K562 (cell line): ENCODE measurements around the gene EPHB6. TPM values are rescaled to one million over a fixed set of nuclear protein-coding genes. Genes with fewer than 3 reads are reported as not detected.

Source experiments
- ATAC-seq: fragments of 200-7000 bp; cut with Tn5 transposase; 3 replicates; pipeline ENCODE4 v1.9.1; 2020; ENCODE audit warnings: moderate library complexity
- BruUV-seq: library from RNA; stranded (reverse); fragments of 400-500 nt; replicated peaks from 2 replicates; lab custom pipeline; 2021; lab: Mats Ljungman, UMichigan
- CTCF ChIA-PET: fragments of 300-600 bp; formaldehyde crosslinking; extraction: SDS; loops from one replicate; lab custom pipeline; 2021; ENCODE audit warnings: low intra/inter-chr PET ratio; lab: Yijun Ruan, JAX
- POLR2A ChIA-PET: fragments of 300-600, 350-650 bp; sonication (Branson Sonifier 250); formaldehyde crosslinking; extraction: SDS; loops from one replicate; lab custom pipeline; 2021; ENCODE audit warnings: antibody characterized with exemption, inconsistent platforms; lab: Yijun Ruan, JAX
- DNase-seq, 4 experiments: peaks; one replicate each; pipeline versions ENCODE4 v3.0.0 to v3.0.0-alpha.2; 2011 to 2018; ENCODE audit warnings: low spot score in 3 of 4, mixed read lengths in 3 of 4; ENCODE audit errors: extremely low read depth in 1 of 4
- FAIRE-seq: peaks from 2 replicates; lab custom pipeline; 2011; peaks lifted over from hg19 to GRCh38; lab: Jason Lieb, UNC
- H2AFZ ChIP-seq: 2 replicates; pipeline ENCODE4 v1.6.0; 2011; ENCODE audit warnings: low read depth, low read length, control low read depth, inconsistent platforms
- H3K27ac ChIP-seq: fragments of 200-600 bp; 3 replicates; pipeline ENCODE4 v1.8.0; 2011; ENCODE audit warnings: low read depth, mild to moderate bottlenecking, control low read depth, inconsistent platforms, low read length, moderate library complexity, mixed read lengths; ENCODE audit errors: extremely low read depth
- H3K27me3 ChIP-seq, 2 experiments: fragments of 300-600 bp in 1 of 2; 2 replicates in 1 of 2; 3 replicates in 1 of 2; pipeline versions ENCODE4 v1.6.0 to v1.8.0; 2011; ENCODE audit warnings: inconsistent platforms in 2 of 2, low read length in 2 of 2, mild to moderate bottlenecking in 1 of 2, mixed read lengths in 1 of 2, moderate library complexity in 1 of 2; ENCODE audit not compliant: control insufficient read depth in 2 of 2, insufficient read depth in 2 of 2
- H3K36me3 ChIP-seq: fragments of 300-600 bp; 3 replicates; pipeline ENCODE4 v1.8.0; 2011; ENCODE audit warnings: mild to moderate bottlenecking, low read length, inconsistent platforms; ENCODE audit not compliant: control insufficient read depth, insufficient read depth
- H3K4me1 ChIP-seq, 2 experiments: fragments of 200-600 bp in 1 of 2; replicated peaks in 1 of 2; 2 replicates in 1 of 2; 3 replicates in 1 of 2; pipeline versions ENCODE4 v1.5.1 to v1.8.0; 2011; ENCODE audit warnings: inconsistent platforms in 2 of 2, low read length in 2 of 2, mild to moderate bottlenecking in 1 of 2, mixed read lengths in 1 of 2, moderate library complexity in 1 of 2; ENCODE audit not compliant: control insufficient read depth in 2 of 2, insufficient read depth in 2 of 2
- H3K4me2 ChIP-seq: 2 replicates; pipeline ENCODE4 v1.6.1; 2011; ENCODE audit warnings: low read length, control low read depth, inconsistent platforms, mixed read lengths; ENCODE audit not compliant: insufficient read depth
- H3K4me3 ChIP-seq: fragments of 200-600 bp; sonication (generic), shearing (Covaris generic); 2 replicates; pipeline ENCODE4 v1.5.1; 2016; ENCODE audit warnings: control low read depth, inconsistent platforms
- H3K79me2 ChIP-seq: fragments of 200-600 bp; 3 replicates; pipeline ENCODE4 v1.8.0; 2011; ENCODE audit warnings: low read length, inconsistent platforms; ENCODE audit not compliant: control insufficient read depth, insufficient read depth
- H3K9ac ChIP-seq, 2 experiments: 2 replicates each; pipeline versions ENCODE4 v1.6.0 to v1.6.1; 2011; ENCODE audit warnings: low read depth in 2 of 2, low read length in 2 of 2, control low read depth in 1 of 2, inconsistent platforms in 1 of 2, mild to moderate bottlenecking in 1 of 2, mixed read lengths in 1 of 2; ENCODE audit not compliant: insufficient read depth in 1 of 2
- H3K9me1 ChIP-seq: one replicate; pipeline ENCODE4 v1.6.0; 2011; ENCODE audit warnings: inconsistent platforms, mild to moderate bottlenecking, low read length, moderate library complexity; ENCODE audit not compliant: control insufficient read depth, insufficient read depth
- H3K9me3 ChIP-seq: replicated peaks from 2 replicates; pipeline ENCODE4 v1.5.1; 2011; ENCODE audit warnings: low read depth, low read length, inconsistent platforms; ENCODE audit not compliant: control insufficient read depth, insufficient read depth
- H4K20me1 ChIP-seq: replicated peaks from 2 replicates; pipeline ENCODE4 v1.6.1; 2011; ENCODE audit warnings: low read length, inconsistent platforms, mixed read lengths; ENCODE audit not compliant: control insufficient read depth, insufficient read depth
- CBX3 ChIP-seq, 2 experiments: IDR thresholded peaks; 1 replicate in 1 of 2; 2 replicates in 1 of 2; pipeline ENCODE4 v1.6.1; 2012; ENCODE audit warnings: inconsistent platforms in 2 of 2, low read length in 2 of 2, borderline replicate concordance in 1 of 2, control low read depth in 1 of 2
- CTBP1 ChIP-seq: fragments of 450-650 bp; IDR thresholded peaks from 2 replicates; pipeline ENCODE4 v1.6.1; 2016; ENCODE audit warnings: borderline replicate concordance
- ETV5 ChIP-seq: sonication (generic); formaldehyde crosslinking; IDR thresholded peaks from 2 replicates; pipeline ENCODE4 v1.4.0; 2020; ENCODE audit warnings: low read depth, mild to moderate bottlenecking, missing genetic modification reagents
- HDAC1 ChIP-seq, 2 experiments: fragments of 450-650 bp; IDR thresholded peaks; 2 replicates each; pipeline ENCODE4 v1.6.1; 2016 to 2017; ENCODE audit warnings: inconsistent platforms in 1 of 2, mild to moderate bottlenecking in 1 of 2, moderate library complexity in 1 of 2
- MTA1 ChIP-seq: fragments of 450-650 bp; IDR thresholded peaks from 2 replicates; pipeline ENCODE4 v1.6.1; 2017; ENCODE audit warnings: borderline replicate concordance
- NR3C1 ChIP-seq: sonication (generic); formaldehyde crosslinking; IDR thresholded peaks from 2 replicates; pipeline ENCODE4 v1.8.1; 2022; ENCODE audit warnings: missing genetic modification reagents
- PTTG1 ChIP-seq: fragments of 450-650 bp; IDR thresholded peaks from 2 replicates; pipeline ENCODE4 v1.6.1; 2016; ENCODE audit warnings: low read depth, mild to moderate bottlenecking, missing genetic modification characterization, missing compliant biosample characterization
- RFX1 ChIP-seq: fragments of 450-650 bp; IDR thresholded peaks from 2 replicates; pipeline ENCODE4 v1.6.1; 2016; ENCODE audit warnings: mild to moderate bottlenecking, moderate library complexity
- THRAP3 ChIP-seq: fragments of 450-650 bp; IDR thresholded peaks from 2 replicates; pipeline ENCODE4 v1.6.1; 2016; ENCODE audit warnings: mild to moderate bottlenecking, inconsistent platforms, borderline replicate concordance
- ZFP36 ChIP-seq: fragments of 150-350 bp; IDR thresholded peaks from 2 replicates; pipeline ENCODE4 v1.6.1; 2018; ENCODE audit warnings: low read length, low read depth; ENCODE audit not compliant: partially characterized antibody
- ZNF124 ChIP-seq: sonication (generic); formaldehyde crosslinking; IDR thresholded peaks from 2 replicates; pipeline ENCODE4 v1.8.1; 2022; ENCODE audit warnings: missing genetic modification reagents
- ZNF232 ChIP-seq: sonication (generic); formaldehyde crosslinking; IDR thresholded peaks from 2 replicates; pipeline ENCODE4 v1.8.0; 2022; ENCODE audit warnings: mild to moderate bottlenecking, missing genetic modification reagents
- WGBS: fragments of 100-300 bp; shearing (Covaris generic); methylation state at CpG from one replicate; pipeline ENCODE4 v1.1.6; 2016; ENCODE audit warnings: low coverage, mixed read lengths; ENCODE audit not compliant: insufficient coverage; ENCODE audit errors: missing lambda C conversion rate; 5-methylcytosine and 5-hydroxymethylcytosine counted together
- in situ Hi-C: fragments of 300-500 bp; cut with MboI; formaldehyde crosslinking; loops from 4 replicates; pipeline ENCODE4 v1.15.0; 2018; ENCODE audit warnings: inconsistent platforms, mixed read lengths
- intact Hi-C: fragments of 100-400 bp; cut with micrococcal nuclease; formaldehyde crosslinking; loops from 2 replicates; pipeline ENCODE4 v1.14.2; 2022
- polyA plus RNA-seq, 8 experiments: library from polyadenylated mRNA; depleted of rRNA in 4 of 8; stranded (reverse) in 5 of 8; unstranded in 3 of 8; fragments of >200 nt; fragmentation: Nextera tagmentation in 2 of 8; fragmentation: Illumina TruSeq in 1 of 8; extraction: Ambion mirVana in 2 of 8; extraction: Trizol in 1 of 8; gene quantifications; 2 replicates each; pipeline versions ENCODE4 v1.2.1 to v1.2.3, GENCODE V29; 2011 to 2014; ENCODE audit warnings: inconsistent platforms in 1 of 8, missing spikeins in 1 of 8
- total RNA-seq, 7 experiments: library from RNA; depleted of rRNA in 6 of 7; stranded (reverse); fragments of >200 nt in 6 of 7; fragmentation: Illumina TruSeq in 2 of 7; extraction: Trizol in 2 of 7; gene quantifications; 2 replicates each; pipeline versions ENCODE4 v1.2.1 to v1.2.3, GENCODE V29; 2011 to 2021; ENCODE audit warnings: low replicate concordance in 1 of 7
- TF ChIP-seq, protein P1 (sequence below): IDR thresholded peaks from 2 replicates; pipeline ENCODE4 v1.6.1; 2011; ENCODE audit warnings: borderline replicate concordance, low read depth, mild to moderate bottlenecking, moderate library complexity, low read length; ENCODE audit not compliant: insufficient read depth, poor library complexity, severe bottlenecking
- TF ChIP-seq, protein P2 (sequence below): fragments of 450-650 bp; formaldehyde crosslinking; IDR thresholded peaks from 2 replicates; pipeline ENCODE4 v1.4.0; 2020; ENCODE audit warnings: mild to moderate bottlenecking, moderate library complexity

Gene EPHB6
- total and polyA plus RNA-seq, 9 of the 15 experiments (the other 6 are each of a cell fraction or from before 2014, with no cell fraction given): 1.4 to 123 (median 7.6) TPM

DNA sequence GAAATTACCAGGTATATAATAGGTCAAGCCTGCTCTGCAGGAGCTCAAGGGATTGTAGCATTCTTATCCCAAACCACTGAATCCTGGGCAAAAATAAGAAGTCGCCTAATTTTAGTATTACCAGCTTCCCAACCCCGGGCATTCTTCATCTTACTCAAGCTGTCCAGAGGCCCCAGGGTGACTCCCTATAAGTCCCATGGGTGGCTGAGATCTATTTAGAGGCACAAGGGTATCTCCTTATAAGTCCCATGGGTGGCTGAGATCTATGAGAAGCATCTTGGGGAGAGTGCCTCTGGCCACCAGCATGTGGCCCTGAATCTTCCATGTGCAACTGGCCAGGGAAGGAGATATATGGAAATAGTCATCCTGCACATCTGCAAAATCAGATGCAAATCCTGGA lies 45.2 kb upstream of the EPHB6 start (continued):
- TF ChIP-seq, protein P1, sequence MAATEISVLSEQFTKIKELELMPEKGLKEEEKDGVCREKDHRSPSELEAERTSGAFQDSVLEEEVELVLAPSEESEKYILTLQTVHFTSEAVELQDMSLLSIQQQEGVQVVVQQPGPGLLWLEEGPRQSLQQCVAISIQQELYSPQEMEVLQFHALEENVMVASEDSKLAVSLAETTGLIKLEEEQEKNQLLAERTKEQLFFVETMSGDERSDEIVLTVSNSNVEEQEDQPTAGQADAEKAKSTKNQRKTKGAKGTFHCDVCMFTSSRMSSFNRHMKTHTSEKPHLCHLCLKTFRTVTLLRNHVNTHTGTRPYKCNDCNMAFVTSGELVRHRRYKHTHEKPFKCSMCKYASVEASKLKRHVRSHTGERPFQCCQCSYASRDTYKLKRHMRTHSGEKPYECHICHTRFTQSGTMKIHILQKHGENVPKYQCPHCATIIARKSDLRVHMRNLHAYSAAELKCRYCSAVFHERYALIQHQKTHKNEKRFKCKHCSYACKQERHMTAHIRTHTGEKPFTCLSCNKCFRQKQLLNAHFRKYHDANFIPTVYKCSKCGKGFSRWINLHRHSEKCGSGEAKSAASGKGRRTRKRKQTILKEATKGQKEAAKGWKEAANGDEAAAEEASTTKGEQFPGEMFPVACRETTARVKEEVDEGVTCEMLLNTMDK: no peak
- TF ChIP-seq ZFP36 (no peak), NR3C1 (CRISPR knock-in tag) (no peak), THRAP3 (no peak), MTA1 (no peak), ZNF124 (CRISPR knock-in tag) (no peak)
- TF ChIP-seq, all 486 proteins: peak for 0

DNA sequence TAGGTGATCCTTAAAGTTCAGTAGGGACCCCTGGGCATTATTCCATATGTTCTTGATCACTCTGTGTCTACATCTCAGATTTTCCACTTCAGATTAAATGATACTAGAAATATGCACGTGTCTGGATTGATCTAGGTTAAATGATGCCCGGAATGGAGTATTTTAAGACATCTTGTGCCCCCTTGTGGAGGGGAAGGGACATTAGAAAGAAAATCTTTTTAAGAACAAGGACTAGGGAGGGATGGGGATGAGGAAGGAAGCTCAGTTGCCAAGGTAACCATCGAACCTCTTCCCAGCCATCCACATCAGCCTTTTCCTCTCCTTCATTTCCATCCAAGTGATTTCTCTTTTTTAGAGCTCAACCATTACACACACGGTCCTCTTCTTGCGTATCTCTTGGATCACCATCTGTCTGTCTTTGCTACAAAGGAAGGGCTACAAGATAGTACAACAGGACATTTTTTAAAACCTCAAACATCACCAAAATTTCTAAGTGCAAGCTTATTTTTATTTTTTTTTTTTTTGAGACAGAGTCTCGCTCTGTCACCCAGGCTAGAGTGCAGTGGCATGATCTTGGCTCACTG lies 43.6 kb upstream of the EPHB6 start:
- no peaks in the 10 kb centered on the region for H3K36me3 ChIP-seq
- no TSS peak for BruUV-seq
- no peak overlapping the region for H2AFZ ChIP-seq
- no peaks in the 10 kb centered on the region; a peak in 1 of 5 replicates for H3K27me3 ChIP-seq
- in situ Hi-C loops (no loop called here), intact Hi-C loops (loop anchor here (1.0 to 10.0 kb wide), 3 partner anchors 28 to 207 kb away; no protein-coding TSS in a partner anchor)
- H4K20me1 ChIP-seq: no peaks in the 10 kb centered on the region
- ChIA-PET CTCF (interaction anchor here (0.6 to 1.5 kb wide), 7 partner anchors 56 to 404 kb away, joined by 3 to 12 read pairs (median 3); no protein-coding TSS in a partner anchor), POLR2A (interaction anchor here (0.5 kb wide), 1 partner anchor 10 kb away, joined by 3 read pairs; no protein-coding TSS in a partner anchor)
- peak; percentile 70 to 77 (median 74) for DNase-seq
- H3K79me2 ChIP-seq: no peaks in the 10 kb centered on the region
- H3K9ac ChIP-seq: no peak overlapping the region
- no peak overlapping the region for H3K4me3 ChIP-seq
- WGBS: 15% methylated on average over 6 of the region's 6 CpGs
- no peaks in the 10 kb centered on the region for H3K9me3 ChIP-seq
- ATAC-seq: peak; percentile 82
- peaks cover 0 to 44% of the 10 kb centered on the region in 2 experiments; a peak in 3 of 5 replicates for H3K4me1 ChIP-seq
- no peaks in the 10 kb centered on the region for H3K9me1 ChIP-seq
- H3K27ac ChIP-seq: no peak overlapping the region
- H3K4me2 ChIP-seq: no peak overlapping the region
- peak; percentile 63 for FAIRE-seq
- TF ChIP-seq, protein P2, sequence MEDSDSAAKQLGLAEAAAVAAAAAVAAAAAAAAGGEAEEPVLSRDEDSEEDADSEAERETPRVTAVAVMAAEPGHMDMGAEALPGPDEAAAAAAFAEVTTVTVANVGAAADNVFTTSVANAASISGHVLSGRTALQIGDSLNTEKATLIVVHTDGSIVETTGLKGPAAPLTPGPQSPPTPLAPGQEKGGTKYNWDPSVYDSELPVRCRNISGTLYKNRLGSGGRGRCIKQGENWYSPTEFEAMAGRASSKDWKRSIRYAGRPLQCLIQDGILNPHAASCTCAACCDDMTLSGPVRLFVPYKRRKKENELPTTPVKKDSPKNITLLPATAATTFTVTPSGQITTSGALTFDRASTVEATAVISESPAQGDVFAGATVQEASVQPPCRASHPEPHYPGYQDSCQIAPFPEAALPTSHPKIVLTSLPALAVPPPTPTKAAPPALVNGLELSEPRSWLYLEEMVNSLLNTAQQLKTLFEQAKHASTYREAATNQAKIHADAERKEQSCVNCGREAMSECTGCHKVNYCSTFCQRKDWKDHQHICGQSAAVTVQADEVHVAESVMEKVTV (CRISPR knock-in tag): peak; percentile 80; the same call in 1 of the 2 replicates
- TF ChIP-seq, protein P1: peak; percentile 51
- TF ChIP-seq CBX3 (IDR thresholded peaks at IDR 0.05; ENCODE audit: borderline replicate concordance in 1 of 2, low read length in 2 of 2): 0 out of 3 replicates have a peak, but pooled peaks of 1 of the 2 experiments have one; percentile 8
- peak; percentile 90 for TF ChIP-seq RFX1
- peak; percentile 91 for TF ChIP-seq CTBP1
- no peak for TF ChIP-seq PTTG1 (tag)
- no peak for TF ChIP-seq ETV5 (CRISPR knock-in tag)
- no peak for TF ChIP-seq ZNF232
- TF ChIP-seq HDAC1 (IDR thresholded peaks at IDR 0.05): peak in 1 of 2 experiments; percentile 38; a peak in 1 of 4 replicates
